Muscle of back (tissue), 11 donors: Measurements from ENCODE around the gene RGS12. TPM values are rescaled to one million over a fixed set of nuclear protein-coding genes. Genes with fewer than 3 reads are reported as not detected.

Source experiments
- DNase-seq, 3 donors: peaks; one replicate each; pipeline versions ENCODE4 v3.0.0 to v3.0.0-alpha.2; 2013
- polyA plus RNA-seq, 10 donors: library from polyadenylated mRNA; unstranded; fragments of 120-200 nt; gene quantifications; one replicate each; pipeline ENCODE4 v1.2.1, GENCODE V29; 2013; ENCODE audit not compliant: insufficient read length in 10 of 10

Gene RGS12
- polyA plus RNA-seq, 10 donors, result 21.6 to 42.9 (median 31.3) TPM

- peak in 1 of 3 donors; percentile 2 for DNase-seq
These were observed 39.8 kb upstream of the RGS12 start for GRCh38 chr4:3252831-3253641.

DNA sequence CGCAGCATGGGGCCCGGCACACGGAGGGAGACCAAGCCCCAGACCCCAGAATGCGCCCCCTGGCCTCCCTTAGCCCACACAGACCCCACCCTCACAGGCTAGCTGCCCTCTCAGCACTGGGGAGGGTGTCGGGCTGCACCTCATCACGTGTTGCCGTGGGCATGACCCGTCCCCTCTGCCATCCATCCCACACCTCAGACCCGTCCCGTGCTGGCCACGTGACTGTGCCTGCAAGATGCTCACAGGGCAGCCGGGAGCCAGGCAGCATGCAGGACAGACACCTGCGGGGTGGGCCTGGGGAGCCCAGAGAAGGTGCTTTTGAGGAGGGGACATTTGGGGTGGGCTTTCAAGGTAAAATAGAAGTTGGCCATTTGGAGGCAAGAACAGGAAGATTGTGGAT, 39.0 kb upstream of the RGS12 start:
- peak in 1 of 3 donors; percentile 1 for DNase-seq

DNA sequence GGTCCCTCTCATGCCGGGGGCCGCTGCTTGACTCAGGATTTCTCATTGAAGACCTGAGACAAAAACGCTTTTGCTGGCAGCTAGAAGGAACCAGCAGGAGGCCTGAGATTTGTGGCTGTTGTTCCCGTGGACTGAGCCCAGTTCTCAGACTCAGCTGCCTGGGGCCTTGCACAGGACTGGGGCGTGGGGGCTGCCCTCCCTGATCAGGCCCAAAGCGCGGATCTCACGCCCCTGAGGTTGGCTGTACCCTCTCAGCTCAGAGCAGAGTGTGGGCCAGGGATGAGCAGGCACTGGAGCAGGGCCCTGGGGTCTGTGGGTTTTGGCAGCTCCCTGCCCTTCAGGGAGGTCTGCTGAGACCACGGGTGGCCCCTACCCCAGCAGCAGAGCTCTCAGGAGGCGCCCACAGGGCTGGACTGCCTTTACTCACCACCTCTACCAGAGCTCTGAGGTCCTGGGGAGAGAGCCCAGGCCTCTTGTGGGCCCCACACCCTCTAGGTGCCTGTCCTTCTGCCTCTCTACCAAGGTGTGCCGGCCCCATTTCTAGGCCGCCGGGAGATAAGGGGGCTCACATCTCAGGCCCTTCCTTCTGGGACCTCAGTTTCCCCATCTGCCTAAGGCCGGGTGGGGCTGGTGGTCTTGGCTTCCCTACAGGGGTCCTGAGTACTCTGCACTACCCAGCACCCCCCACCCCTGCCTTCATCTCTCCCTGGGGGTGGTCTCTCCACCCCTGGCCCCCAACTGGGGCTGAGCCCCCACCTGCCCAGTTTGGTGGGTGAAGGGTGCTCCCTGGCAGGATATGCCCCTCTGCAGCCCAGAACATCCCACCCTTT, 38.3 kb upstream of the RGS12 start:
- peak in 1 of 3 donors; percentile 0 for DNase-seq

DNA sequence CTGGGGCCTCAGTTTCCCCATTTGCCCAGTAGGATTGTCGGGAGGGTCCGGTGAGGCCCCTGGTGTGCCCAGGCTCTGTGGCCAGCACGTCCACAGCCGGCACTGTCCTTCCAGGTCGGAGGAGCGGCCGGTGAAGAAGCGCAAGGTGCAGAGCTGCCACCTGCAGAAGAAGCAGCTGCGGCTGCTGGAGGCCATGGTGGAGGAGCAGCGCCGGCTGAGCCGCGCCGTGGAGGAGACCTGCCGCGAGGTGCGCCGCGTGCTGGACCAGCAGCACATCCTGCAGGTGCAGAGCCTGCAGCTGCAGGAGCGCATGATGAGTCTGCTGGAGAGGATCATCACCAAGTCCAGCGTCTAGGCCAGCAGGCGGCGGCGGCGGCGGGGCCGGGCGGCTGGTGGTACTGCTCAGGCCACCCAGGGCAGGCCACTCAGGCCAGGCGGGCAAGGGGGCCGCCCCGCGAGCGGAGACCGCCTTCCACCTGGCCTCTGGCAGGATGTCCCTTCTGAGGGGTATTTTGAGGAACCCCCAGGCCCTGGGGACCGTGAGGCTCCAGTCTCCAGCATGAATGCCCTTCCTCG, 37.1 kb upstream of the RGS12 start:
- DNase-seq, result no peak

- no peak for DNase-seq
These were observed 36.4 kb upstream of the RGS12 start for GRCh38 chr4:3256230-3257102.

GRCh38 chr4:3257103-3257555, 35.7 kb upstream of the RGS12 start:
- DNase-seq, result peak in 1 of 3 donors; percentile 15

GRCh38 chr4:3257556-3258482, 35.0 kb upstream of the RGS12 start:
- peak in 1 of 3 donors; percentile 7 for DNase-seq

DNA sequence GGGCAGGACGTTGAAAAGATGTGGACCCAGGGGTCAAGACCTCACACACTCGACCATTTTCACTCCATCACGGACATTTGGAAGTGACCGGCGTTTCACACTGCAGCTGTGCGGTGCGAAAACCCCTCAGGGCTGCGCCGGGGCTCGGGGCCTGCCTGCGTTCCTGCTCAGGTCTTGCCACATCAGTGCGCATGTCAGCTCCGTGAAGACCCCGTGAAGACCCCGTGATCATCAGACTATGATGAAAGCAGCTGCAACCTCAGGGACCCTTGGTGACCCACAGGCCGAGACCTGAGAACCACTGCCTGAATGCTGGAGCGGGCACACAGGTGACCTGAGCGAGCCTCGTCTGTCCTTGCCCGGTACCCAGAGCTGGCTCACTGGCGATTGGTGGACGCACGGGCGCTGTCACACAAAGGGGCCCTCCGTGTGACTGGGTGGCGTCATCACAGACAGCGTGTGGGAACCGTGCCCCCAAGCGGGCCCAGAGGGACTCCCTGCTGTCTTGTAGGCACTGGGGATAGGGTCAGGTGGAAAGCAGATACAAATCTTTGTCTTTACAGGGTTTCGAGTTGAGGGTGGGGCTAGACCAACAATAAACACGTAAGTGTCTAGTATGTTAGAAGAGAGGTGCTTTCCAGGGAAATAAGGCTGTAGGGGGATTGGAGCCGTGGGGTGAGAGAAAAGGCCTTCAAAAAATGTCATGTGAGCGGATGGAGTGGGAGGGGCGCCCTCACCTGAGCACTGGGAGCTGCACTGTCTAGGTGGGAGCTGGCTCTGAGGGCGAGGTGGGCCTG, 31.2 kb upstream of the RGS12 start:
- no peak for DNase-seq

DNA sequence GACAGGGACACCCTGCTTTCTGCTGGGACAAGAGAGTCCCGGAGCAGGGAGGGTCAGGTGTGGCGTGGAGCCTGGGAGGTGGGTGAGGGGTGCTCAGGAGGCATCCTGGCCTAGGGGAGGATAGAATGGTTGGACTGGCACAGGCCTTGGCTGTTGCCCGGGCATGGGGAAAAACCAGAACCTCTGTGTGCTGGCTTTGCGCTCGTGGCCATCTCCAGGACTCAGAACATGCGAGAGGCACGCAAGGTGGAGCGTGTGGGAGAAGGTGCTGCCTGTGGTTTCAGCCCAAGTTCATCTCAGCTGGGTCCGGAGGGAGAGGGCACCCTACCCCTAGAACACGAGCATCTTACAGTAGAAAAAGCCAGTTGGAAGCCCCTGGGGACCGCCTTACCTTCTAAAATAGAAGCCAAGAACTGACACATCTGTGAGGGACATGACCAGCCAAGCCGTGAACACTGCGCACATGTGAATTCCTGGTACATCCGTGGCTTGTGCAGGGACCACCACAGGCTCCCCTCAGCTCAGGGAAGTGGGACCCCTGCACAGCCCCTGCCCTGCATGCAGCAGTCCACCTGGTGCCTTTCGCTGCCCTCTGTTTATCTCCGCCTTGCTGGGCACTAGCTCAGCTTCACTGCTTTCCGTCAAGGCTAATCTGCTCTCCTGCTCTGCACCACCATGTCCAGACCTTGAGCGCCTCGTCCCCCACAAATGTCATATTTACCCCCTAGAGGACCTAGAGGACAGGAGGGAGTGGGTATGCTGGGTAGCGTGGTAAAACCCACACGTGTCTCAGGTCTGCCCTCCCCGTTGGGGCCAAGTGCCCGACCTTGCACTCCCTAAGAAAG, 30.4 kb upstream of the RGS12 start:
- no peak for DNase-seq

DNA sequence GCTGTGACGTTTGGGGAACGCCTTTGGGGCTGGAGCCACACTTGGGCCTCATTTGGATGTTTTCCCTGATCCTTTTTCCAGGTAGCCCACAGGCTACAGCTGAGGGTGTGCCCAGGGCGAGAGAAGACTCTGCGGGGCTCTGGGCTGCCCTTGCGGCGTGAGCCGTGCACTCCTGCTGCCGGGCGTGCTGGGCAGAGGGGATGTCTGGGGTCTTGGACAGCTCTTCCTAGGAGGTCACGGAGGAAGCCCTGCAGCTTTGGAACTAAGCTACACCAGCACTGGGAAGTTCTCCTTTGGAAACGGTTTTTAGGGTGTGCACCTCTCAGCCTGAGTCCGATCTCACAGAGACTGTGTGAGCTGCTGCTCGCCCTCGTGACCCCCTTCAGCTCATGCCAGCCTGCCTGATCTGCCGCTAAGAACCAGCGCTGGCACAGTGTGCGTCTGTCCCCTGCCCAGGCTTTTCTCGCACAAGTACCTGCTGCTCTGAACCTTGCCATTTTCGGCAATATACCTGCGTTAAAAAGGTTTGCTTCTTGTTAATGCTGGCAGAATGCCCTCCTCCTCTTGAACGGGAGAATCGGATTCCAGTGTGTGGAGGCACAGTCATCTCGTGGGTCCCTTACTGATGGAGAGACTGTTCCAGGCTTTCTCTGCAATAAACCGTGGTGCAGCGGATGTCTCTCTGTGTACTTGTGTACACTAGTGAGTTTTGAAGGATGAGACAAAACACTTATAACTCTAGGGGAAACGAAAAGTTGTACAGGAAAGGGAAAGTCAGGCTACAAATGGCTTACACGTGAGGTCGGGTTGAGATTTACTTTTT, 29.6 kb upstream of the RGS12 start:
- peak in 1 of 3 donors; percentile 1 for DNase-seq

DNA sequence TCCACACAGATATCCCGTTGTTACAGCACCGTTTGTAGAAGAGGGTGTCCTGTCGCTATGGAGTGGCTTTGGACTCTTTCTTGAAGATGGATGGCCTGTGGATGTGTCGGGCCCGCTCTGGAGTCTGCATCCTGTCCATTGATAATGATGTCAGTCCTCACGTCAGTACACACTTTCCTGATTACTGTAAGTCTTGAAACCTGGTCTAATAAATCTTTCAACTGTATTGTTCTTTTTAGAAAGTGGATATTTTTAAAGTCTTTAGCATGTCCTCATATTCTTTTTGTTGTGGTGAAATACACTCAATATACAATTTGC, 29.0 kb upstream of the RGS12 start:
- no peak for DNase-seq

GRCh38 chr4:3266076-3266475, 26.7 kb upstream of the RGS12 start:
- DNase-seq, result no peak

DNA sequence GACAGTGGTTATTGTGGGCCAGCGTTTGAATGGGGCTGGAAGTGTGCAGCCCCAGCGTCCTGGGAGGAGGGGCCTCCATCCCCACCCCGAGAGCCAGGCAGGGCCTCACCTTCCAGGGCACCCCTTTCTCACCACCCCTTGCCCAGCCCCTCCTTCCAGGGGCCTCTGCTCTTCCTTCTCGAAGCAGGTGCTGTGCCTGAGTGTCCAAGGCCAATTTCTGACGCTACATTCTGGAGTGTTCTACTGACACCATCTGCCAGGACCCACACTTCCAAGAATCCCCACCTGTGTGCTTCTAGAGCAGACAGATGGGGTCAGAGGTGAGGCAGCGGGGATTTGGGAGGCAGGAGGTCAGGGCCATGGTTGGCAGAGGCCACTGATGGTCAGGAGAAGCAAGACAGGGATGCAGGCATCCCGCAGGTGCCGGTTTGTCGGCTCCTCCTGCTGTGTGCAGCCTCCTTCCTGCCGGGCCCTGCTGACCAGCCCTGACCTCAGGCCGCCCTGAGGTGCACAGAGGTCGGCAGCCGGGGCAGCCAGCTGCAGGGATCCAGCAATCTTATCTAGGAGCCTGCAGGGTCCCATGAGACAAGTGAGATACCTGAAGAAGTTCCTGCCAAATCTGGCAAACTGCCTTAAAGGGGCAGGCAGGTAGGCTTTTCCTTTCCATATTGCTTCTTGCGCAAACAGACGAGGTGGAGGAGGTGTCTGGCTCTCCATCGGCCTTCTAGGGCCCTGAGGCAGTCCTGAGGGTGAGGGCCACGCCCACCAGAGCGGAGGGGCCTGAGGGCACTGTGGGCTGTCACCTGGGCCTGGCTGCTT, 25.0 kb upstream of the RGS12 start:
- DNase-seq, result peak in 1 of 3 donors; percentile 2

DNA sequence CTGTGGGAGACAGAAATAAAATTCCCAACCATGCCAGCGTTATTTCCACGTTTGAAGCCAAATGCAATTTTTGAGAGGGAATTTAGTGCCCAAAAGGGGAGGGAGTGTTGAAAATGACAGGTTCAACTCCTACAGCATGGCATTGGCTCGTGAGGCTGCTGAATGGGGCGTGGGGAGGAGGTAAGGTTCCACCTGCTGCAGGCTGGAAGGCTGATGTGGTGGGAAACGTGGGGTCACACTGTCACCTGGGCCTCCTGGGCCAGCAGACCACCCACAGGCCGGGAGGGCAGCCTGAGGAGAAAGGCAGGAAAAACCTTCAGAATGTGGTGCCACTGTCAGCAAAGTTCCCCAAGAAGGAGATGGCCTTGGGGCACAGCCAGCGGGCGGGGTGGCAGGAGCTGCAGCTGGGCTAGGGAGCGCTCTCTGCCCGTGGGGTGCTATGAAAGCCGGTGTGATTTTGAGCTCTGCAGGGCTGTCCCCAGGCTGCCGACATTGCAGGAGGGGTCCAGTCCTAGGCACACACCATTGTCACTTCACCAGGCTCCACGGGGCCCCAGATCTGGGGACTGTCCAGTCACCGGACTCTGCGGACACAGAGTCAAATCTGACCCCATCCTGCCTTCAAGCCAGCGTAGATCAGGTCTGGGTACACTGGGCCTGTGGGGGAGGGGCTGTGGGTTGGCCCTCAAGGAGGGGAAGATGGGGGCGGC, 24.3 kb upstream of the RGS12 start:
- DNase-seq, result no peak

DNA sequence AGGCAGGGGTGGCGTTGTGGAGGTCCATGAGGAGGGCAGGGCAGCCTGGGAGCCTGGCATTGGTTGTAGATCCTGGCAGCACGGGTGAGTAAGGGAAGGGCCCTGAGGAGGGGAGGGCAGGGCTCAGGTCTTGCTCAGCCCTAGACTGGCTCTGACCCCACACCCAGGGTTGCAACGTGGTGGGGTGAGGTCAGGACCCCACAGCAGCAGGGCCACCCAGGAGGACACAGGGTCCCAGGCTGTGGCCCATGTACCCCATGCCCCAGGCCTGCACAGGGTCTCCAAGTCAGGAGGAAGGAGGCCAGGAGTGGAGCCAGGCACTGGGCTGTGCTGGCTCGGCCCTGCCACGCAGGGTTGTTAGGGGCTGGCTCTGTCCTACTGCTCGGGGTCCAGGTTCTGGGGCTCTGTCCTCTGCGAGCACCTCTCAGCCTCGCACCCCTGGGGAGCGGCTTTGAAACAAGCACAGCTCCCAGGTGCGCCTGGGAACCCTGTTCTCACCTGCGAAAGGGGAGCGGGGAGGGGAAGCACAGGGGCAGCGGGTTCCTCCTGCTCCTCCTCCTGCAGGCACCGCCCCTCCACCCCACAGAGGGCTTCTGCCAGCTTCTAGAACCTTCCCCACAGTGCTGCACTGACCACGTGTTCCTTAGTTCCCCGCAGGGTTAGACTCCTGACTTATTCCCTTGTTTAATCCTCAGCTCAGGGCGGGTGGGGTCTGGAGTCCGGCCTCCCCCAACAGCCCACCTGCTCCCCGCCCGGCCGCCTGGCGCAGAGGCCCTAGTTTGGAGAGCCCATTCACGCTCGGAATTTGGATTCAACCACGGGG, 23.5 kb upstream of the RGS12 start:
- DNase-seq, result peak in 1 of 3 donors; percentile 26
